H1 (cell line): ENCODE data around the gene P2RY13.

Experiments
- ATF3 ChIP-seq: IDR thresholded peaks from 2 replicates; pipeline ENCODE4 v1.6.1; 2011; ENCODE audit warnings: low read depth, mild to moderate bottlenecking, low read length; ENCODE audit not compliant: insufficient read depth
- EZH2 ChIP-seq: fragments of 200-600 bp; sonication (generic); IDR thresholded peaks from 2 replicates; pipeline ENCODE4 v1.7.1; 2012; ENCODE audit warnings: low read depth, mild to moderate bottlenecking, moderate library complexity, low read length, inconsistent platforms; ENCODE audit not compliant: severe bottlenecking
- POLR2A ChIP-seq, 2 experiments: IDR thresholded peaks; 1 replicate in 1 of 2; 2 replicates in 1 of 2; pipeline ENCODE4 v1.6.1; 2011; ENCODE audit warnings: low read depth in 2 of 2, low read length in 2 of 2, mild to moderate bottlenecking in 2 of 2; ENCODE audit errors: control extremely low read depth in 1 of 2
- RFX5 ChIP-seq: IDR thresholded peaks from 2 replicates; pipeline ENCODE4 v1.6.1; 2011; ENCODE audit warnings: low read depth, low read length, improper control_type of control experiment, borderline replicate concordance
- SUZ12 ChIP-seq: fragments of 200-600 bp; sonication (generic); IDR thresholded peaks from 2 replicates; pipeline ENCODE4 v1.6.1; 2012; ENCODE audit warnings: mild to moderate bottlenecking, inconsistent platforms, low read length, moderate library complexity, mixed read lengths
- TAF1 ChIP-seq: IDR thresholded peaks from 2 replicates; pipeline ENCODE4 v1.6.1; 2011; ENCODE audit warnings: mild to moderate bottlenecking, low read depth, low read length
- TAF7 ChIP-seq: optimal IDR thresholded peaks from 2 replicates; pipeline ENCODE3; 2011; ENCODE audit warnings: low read depth, mild to moderate bottlenecking, inconsistent platforms, low read length, moderate library complexity, borderline replicate concordance
- TEAD4 ChIP-seq: IDR thresholded peaks from 2 replicates; pipeline ENCODE4 v1.6.1; 2012; ENCODE audit warnings: low read depth, low read length, inconsistent platforms, mixed read lengths
- TF ChIP-seq, protein P1 (sequence below), 3 experiments: IDR thresholded peaks; 1 replicate in 2 of 3; 2 replicates in 1 of 3; pipeline versions ENCODE4 v1.5.1 to v1.6.1; 2011; ENCODE audit warnings: low read length in 3 of 3, mild to moderate bottlenecking in 3 of 3, inconsistent platforms in 2 of 3, low read depth in 1 of 3, moderate library complexity in 1 of 3; ENCODE audit not compliant: insufficient read depth in 1 of 3; ENCODE audit errors: control extremely low read depth in 1 of 3

DNA sequence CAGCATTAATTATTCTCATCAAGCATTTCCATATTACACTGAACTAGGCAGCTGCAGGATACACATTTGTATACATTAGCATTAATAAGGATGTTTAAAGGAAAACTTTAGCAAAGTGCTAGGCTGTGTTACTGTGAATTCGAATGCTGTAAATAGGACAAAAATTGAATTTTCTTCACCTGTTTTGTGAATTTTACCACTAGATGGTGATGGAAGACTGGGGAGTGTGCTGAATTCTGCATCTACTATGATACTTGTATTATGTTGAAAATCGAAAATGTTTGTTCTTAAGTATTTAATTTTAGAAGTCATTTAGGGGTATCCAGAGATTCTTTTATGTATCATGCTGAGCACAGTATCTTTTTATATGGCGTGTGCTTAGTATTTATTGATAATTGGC lies 38.7 kb downstream of the P2RY13 start:
- TF ChIP-seq ATF3, result no peak
- TF ChIP-seq, protein P1, sequence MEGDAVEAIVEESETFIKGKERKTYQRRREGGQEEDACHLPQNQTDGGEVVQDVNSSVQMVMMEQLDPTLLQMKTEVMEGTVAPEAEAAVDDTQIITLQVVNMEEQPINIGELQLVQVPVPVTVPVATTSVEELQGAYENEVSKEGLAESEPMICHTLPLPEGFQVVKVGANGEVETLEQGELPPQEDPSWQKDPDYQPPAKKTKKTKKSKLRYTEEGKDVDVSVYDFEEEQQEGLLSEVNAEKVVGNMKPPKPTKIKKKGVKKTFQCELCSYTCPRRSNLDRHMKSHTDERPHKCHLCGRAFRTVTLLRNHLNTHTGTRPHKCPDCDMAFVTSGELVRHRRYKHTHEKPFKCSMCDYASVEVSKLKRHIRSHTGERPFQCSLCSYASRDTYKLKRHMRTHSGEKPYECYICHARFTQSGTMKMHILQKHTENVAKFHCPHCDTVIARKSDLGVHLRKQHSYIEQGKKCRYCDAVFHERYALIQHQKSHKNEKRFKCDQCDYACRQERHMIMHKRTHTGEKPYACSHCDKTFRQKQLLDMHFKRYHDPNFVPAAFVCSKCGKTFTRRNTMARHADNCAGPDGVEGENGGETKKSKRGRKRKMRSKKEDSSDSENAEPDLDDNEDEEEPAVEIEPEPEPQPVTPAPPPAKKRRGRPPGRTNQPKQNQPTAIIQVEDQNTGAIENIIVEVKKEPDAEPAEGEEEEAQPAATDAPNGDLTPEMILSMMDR (IDR thresholded peaks at IDR 0.05; ENCODE audit: control extremely low read depth in 1 of 3, insufficient read depth in 1 of 3, low read depth in 1 of 3, low read length in 3 of 3), result peak in 2 of 3 experiments; percentile 12 to 17; a peak in 2 of 4 replicates
- no peak for TF ChIP-seq SUZ12
- TF ChIP-seq EZH2, result no peak
- no peak for TF ChIP-seq RFX5
- TF ChIP-seq TAF1, result no peak
- TF ChIP-seq POLR2A (IDR thresholded peaks at IDR 0.05; ENCODE audit: control extremely low read depth in 1 of 2, low read depth in 2 of 2, low read length in 2 of 2), result no peak
- no peak for TF ChIP-seq TEAD4
- TF ChIP-seq TAF7, result no peak
